OCI-LY1 (cell line): Measurements from ENCODE around the gene SLC9A7.

Source experiments
- H2AFZ ChIP-seq: fragments of 200-600 bp; sonication (generic), shearing (Covaris generic); 2 replicates; pipeline ENCODE4 v1.6.0; 2014; ENCODE audit warnings: antibody characterized with exemption, mild to moderate bottlenecking, low read length
- H3F3A ChIP-seq: fragments of 200-600 bp; sonication (generic), shearing (Covaris generic); 2 replicates; pipeline ENCODE4 v1.6.0; 2014; ENCODE audit warnings: mild to moderate bottlenecking, antibody characterized with exemption, low read length, moderate library complexity; ENCODE audit not compliant: insufficient read depth
- H3K27ac ChIP-seq: fragments of 200-600 bp; sonication (generic); 2 replicates; pipeline ENCODE4 v1.5.1; 2014; ENCODE audit warnings: low read length, mixed run types, mild to moderate bottlenecking, low read depth; ENCODE audit not compliant: poor library complexity, severe bottlenecking
- H3K27me3 ChIP-seq: fragments of 200-600 bp; sonication (generic); 2 replicates; pipeline ENCODE4 v1.6.0; 2014; ENCODE audit warnings: antibody characterized with exemption, mild to moderate bottlenecking, low read length, moderate library complexity; ENCODE audit not compliant: insufficient read depth
- H3K36me3 ChIP-seq: fragments of 200-600 bp; sonication (generic); 2 replicates; pipeline ENCODE4 v1.6.1; 2014; ENCODE audit warnings: mild to moderate bottlenecking, antibody characterized with exemption, low read length, moderate library complexity, mixed read lengths; ENCODE audit not compliant: insufficient read depth
- H3K4me1 ChIP-seq: fragments of 200-600 bp; sonication (generic); 2 replicates; pipeline ENCODE4 v1.5.1; 2014; ENCODE audit warnings: mild to moderate bottlenecking, low read length, moderate library complexity; ENCODE audit not compliant: insufficient read depth, severe bottlenecking
- H3K4me2 ChIP-seq: fragments of 200-600 bp; sonication (generic), shearing (Covaris generic); 2 replicates; pipeline ENCODE4 v1.6.1; 2014; ENCODE audit warnings: low read length
- H3K4me3 ChIP-seq: fragments of 200-600 bp; sonication (generic); 2 replicates; pipeline ENCODE4 v1.5.1; 2014; ENCODE audit warnings: low read length, low read depth, mild to moderate bottlenecking, mixed read lengths; ENCODE audit not compliant: poor library complexity, severe bottlenecking
- H3K79me2 ChIP-seq: fragments of 200-600 bp; shearing (Covaris generic); 2 replicates; pipeline ENCODE4 v1.6.1; 2016; ENCODE audit warnings: mixed run types, low read length, mixed read lengths; ENCODE audit not compliant: insufficient read depth
- H3K9ac ChIP-seq: fragments of 200-600 bp; sonication (generic), shearing (Covaris generic); 2 replicates; pipeline ENCODE4 v1.6.1; 2014; ENCODE audit warnings: mild to moderate bottlenecking, low read length, mixed read lengths
- H3K9me2 ChIP-seq: fragments of 200-600 bp; sonication (generic), shearing (Covaris generic); 2 replicates; pipeline ENCODE4 v1.6.1; 2014; ENCODE audit warnings: low read depth, mild to moderate bottlenecking, low read length, mixed read lengths
- H3K9me3 ChIP-seq: fragments of 200-600 bp; shearing (Covaris generic); 2 replicates; pipeline ENCODE4 v1.6.1; 2014; ENCODE audit warnings: low read length, mixed read lengths
- H4K20me1 ChIP-seq: fragments of 200-600 bp; sonication (generic), shearing (Covaris generic); 2 replicates; pipeline ENCODE4 v1.6.0; 2016; ENCODE audit warnings: mild to moderate bottlenecking, low read length; ENCODE audit not compliant: insufficient read depth
- EZH2 ChIP-seq: fragments of 200-600 bp; sonication (generic), shearing (Covaris generic); IDR thresholded peaks from 2 replicates; pipeline ENCODE4 v1.8.0; 2017; ENCODE audit warnings: borderline replicate concordance, mixed run types, mild to moderate bottlenecking, antibody characterized with exemption, low read length, moderate library complexity, mixed read lengths
- TF ChIP-seq, protein P1 (sequence below): fragments of 200-600 bp; sonication (generic), shearing (Covaris generic); IDR thresholded peaks from 2 replicates; pipeline ENCODE4 v1.5.1; 2017; ENCODE audit warnings: mild to moderate bottlenecking, antibody characterized with exemption, low read length, moderate library complexity, mixed read lengths

The SLC9A7 gene

DNA sequence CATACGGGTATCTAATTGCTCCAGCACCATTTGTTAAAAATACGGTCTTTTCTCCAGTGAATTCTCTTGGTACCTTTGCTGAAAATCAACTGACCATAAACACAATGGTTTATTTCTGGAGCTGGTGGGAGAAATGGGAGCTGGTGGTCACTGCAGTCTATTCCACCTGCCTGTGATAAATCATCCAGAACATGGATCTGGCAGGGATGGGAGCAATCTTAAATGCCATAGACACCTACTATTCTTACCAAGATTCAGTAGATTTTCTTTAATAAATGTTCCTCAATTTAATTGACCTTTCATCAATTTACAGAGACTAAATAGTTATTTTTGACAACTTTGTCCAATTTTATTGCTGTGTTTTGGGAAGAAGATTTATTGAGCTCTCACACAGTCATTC lies 68.1 kb downstream of the SLC9A7 start:
- no peak overlapping the region for H3K4me3 ChIP-seq
- peaks cover 39% of the 10 kb centered on the region for H3K4me1 ChIP-seq
- H2AFZ ChIP-seq: no peak overlapping the region
- no peaks in the 10 kb centered on the region for H3K27me3 ChIP-seq
- H3K9ac ChIP-seq: no peak overlapping the region
- no peaks in the 10 kb centered on the region for H4K20me1 ChIP-seq
- no peak overlapping the region for H3K27ac ChIP-seq
- no peaks in the 10 kb centered on the region for H3K9me2 ChIP-seq
- H3K9me3 ChIP-seq: no peaks in the 10 kb centered on the region
- no peaks in the 10 kb centered on the region for H3F3A ChIP-seq
- H3K36me3 ChIP-seq: no peaks in the 10 kb centered on the region
- no peak overlapping the region for H3K4me2 ChIP-seq
- peaks cover 13% of the 10 kb centered on the region for H3K79me2 ChIP-seq
- TF ChIP-seq, protein P1, sequence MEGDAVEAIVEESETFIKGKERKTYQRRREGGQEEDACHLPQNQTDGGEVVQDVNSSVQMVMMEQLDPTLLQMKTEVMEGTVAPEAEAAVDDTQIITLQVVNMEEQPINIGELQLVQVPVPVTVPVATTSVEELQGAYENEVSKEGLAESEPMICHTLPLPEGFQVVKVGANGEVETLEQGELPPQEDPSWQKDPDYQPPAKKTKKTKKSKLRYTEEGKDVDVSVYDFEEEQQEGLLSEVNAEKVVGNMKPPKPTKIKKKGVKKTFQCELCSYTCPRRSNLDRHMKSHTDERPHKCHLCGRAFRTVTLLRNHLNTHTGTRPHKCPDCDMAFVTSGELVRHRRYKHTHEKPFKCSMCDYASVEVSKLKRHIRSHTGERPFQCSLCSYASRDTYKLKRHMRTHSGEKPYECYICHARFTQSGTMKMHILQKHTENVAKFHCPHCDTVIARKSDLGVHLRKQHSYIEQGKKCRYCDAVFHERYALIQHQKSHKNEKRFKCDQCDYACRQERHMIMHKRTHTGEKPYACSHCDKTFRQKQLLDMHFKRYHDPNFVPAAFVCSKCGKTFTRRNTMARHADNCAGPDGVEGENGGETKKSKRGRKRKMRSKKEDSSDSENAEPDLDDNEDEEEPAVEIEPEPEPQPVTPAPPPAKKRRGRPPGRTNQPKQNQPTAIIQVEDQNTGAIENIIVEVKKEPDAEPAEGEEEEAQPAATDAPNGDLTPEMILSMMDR: no peak
- TF ChIP-seq EZH2: no peak

DNA sequence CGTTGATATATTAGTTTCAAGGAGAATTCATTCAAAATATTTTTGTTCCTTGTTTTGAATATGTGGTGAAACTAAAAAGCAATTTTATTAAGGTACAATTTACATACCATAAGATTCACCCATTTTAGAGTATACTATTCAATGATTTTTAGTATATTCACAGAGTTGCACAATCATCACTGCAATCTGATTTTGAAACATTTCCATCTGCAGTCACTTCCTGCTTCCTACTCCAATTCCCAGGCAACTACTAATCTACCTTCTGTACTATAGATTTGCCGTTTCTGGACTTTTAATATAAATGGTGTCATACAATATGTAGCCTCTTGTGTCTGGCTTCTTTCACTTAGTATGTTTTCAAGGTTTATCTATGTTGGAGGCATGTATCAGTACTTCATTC lies 71.3 kb downstream of the SLC9A7 start:
- no peaks in the 10 kb centered on the region for H3K9me3 ChIP-seq
- H2AFZ ChIP-seq: no peak overlapping the region
- peaks cover 6% of the 10 kb centered on the region for H3K79me2 ChIP-seq
- no peaks in the 10 kb centered on the region for H3K36me3 ChIP-seq
- H3K9me2 ChIP-seq: no peaks in the 10 kb centered on the region
- peaks cover 13% of the 10 kb centered on the region for H3K4me1 ChIP-seq
- no peak overlapping the region for H3K9ac ChIP-seq
- no peaks in the 10 kb centered on the region for H4K20me1 ChIP-seq
- H3K27ac ChIP-seq: no peak overlapping the region
- H3F3A ChIP-seq: no peaks in the 10 kb centered on the region
- H3K4me2 ChIP-seq: no peak overlapping the region
- H3K27me3 ChIP-seq: no peaks in the 10 kb centered on the region
- TF ChIP-seq, protein P1: no peak
- no peak for TF ChIP-seq EZH2
- no peak overlapping the region for H3K4me3 ChIP-seq

DNA sequence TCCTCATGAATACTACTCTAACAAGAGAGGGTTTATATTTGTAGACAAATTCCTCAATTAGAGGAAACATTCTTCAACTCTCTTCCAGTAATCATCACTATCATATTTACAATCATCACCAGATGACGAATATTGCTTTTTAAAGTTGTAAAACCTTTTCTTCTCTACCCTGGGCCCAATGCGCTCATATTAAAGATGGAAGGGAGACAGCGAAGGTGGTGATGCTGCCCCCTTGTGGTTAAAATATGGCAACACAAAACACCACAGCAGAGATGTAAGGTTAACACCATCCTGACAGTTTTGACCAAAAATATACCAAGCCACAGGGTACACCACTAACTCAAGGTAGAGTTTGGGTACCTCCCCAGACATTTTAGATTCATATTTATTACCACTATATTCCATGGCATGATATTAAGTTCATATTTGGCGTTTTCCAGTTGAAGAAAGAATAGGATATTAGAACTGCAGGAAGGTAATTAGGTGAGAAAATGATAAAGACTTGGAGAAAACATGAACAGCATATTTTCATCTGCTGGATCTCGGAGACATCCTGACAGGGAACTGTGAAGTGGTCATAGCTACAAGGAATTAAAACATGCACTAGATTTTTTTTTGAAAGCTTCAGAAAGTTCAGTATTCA lies 72.8 kb downstream of the SLC9A7 start:
- Histone ChIP-seq H3K27me3 (no peaks in the 10 kb centered on the region), H3F3A (no peaks in the 10 kb centered on the region), H3K9me3 (no peaks in the 10 kb centered on the region), H3K9me2 (no peaks in the 10 kb centered on the region), H3K4me1 (peaks cover 8% of the 10 kb centered on the region), H3K9ac (no peak overlapping the region), H3K36me3 (peaks cover 12% of the 10 kb centered on the region; the same call in 1 of the 2 replicates), H3K4me3 (no peak overlapping the region), H2AFZ (no peak overlapping the region), H4K20me1 (no peaks in the 10 kb centered on the region), H3K4me2 (no peak overlapping the region), H3K27ac (peak overlapping the region; percentile 32), H3K79me2 (no peaks in the 10 kb centered on the region; the same call in 1 of the 2 replicates)
- TF ChIP-seq, protein P1: peak; percentile 56
- TF ChIP-seq EZH2: no peak
